Testis (tissue), 2 donors: ENCODE measurements around the gene TERT.

Source experiments
- POLR2A ChIP-seq: fragments of 450-650 bp; IDR thresholded peaks from one replicate; pipeline ENCODE4 v1.6.1; 2017; ENCODE audit warnings: antibody characterized with exemption, mild to moderate bottlenecking, moderate library complexity
- TF ChIP-seq, protein P1 (sequence below), 3 experiments: fragments of 450-650 bp in 2 of 3; fragments of 200-600 bp in 1 of 3; sonication (generic) in 1 of 3; IDR thresholded peaks; one replicate each; pipeline ENCODE4 v1.5.1; 2016 to 2019; ENCODE audit warnings: antibody characterized with exemption in 3 of 3, mild to moderate bottlenecking in 2 of 3, moderate library complexity in 1 of 3

DNA sequence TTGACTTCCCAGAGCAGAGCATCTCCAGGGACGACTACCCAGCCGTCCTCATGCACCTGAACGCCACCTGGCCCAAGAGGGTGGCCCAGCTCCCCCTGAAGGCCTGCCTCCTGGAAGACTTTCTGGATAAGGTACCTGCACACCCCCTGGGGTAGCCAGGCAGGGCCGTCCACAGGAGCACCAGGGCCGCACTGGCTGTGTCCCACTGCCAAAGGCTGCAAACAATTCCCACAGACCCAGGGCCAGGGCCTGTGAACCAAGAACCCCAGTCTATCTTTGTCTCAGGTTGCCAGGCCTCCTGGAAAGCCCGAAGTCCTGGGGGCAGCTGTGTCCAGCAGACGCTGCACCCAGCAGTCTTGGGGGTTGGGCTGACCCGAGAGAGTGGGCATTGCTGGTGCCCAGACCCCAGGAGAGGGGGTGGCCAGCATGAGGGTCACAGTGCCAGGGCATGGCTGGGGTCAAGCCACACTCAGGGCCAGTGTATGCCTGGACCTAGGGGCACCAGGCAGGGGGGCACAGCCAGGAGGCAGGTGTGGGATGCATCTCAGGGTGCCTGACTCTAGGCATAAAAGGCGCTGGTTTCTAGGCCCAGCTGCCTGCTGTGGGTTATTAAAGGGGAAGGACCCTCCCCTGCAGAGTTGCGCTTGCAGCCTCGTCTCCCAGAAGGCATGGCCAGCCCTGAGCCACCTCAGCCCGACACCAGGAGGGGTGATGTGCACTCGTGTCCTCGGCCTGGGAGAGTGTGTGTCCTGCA, 52.0 kb downstream of the TERT start:
- TF ChIP-seq, protein P1, sequence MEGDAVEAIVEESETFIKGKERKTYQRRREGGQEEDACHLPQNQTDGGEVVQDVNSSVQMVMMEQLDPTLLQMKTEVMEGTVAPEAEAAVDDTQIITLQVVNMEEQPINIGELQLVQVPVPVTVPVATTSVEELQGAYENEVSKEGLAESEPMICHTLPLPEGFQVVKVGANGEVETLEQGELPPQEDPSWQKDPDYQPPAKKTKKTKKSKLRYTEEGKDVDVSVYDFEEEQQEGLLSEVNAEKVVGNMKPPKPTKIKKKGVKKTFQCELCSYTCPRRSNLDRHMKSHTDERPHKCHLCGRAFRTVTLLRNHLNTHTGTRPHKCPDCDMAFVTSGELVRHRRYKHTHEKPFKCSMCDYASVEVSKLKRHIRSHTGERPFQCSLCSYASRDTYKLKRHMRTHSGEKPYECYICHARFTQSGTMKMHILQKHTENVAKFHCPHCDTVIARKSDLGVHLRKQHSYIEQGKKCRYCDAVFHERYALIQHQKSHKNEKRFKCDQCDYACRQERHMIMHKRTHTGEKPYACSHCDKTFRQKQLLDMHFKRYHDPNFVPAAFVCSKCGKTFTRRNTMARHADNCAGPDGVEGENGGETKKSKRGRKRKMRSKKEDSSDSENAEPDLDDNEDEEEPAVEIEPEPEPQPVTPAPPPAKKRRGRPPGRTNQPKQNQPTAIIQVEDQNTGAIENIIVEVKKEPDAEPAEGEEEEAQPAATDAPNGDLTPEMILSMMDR (IDR thresholded peaks at IDR 0.05), result no peak
- no peak for TF ChIP-seq POLR2A
